NCI-H2227 (cell line): ENCODE measurements around the gene PRICKLE2.
"Not testable (repeated sequence)": the region's sequence is repeated elsewhere in the genome, so short reads cannot be mapped to it uniquely, and the experiment has no call there.

Experiments used
- DNase-seq: peaks from one replicate; lab custom pipeline; 2025; ENCODE audit not compliant: unreplicated experiment; lab: John Stamatoyannopoulos, UW

Gene PRICKLE2

DNA sequence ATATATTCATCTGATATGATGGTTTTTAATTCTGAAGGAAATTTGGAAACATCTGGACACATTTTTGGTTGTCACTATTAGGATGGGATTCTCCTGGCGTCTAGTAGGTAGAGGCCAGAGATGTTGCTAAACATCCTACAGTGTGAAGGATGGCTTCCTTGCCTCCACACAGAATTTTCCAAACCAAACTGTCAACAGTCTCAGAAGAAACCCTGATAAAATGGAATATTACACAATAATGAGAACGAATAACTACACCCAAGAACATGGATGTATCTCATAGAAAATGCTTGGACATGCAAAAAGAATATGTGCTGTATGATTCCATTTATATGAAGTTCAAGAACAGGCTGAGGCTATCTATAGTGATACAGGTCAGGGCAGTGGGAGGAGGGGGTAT is 122.1 kb downstream of the PRICKLE2 start:
- no peak for DNase-seq

DNA sequence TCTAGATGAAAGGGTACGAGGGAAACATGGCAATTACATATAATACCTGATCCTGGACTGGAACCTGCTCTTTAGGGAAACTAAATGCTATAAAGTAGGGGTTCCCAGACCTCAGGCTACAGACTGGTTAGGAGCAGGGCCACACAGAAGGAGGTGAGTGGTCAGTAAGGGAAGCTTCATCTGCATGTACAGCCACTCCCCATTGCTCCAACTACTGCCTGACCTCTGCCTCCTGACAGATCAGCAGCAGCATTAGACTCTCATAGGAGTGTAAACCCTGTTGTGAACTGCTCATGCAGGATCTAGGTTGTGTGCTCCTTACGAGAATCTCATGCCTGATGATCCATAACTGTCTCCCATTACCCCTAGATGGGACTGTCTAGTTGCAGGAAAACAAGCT is 123.1 kb downstream of the PRICKLE2 start:
- DNase-seq: no peak

DNA sequence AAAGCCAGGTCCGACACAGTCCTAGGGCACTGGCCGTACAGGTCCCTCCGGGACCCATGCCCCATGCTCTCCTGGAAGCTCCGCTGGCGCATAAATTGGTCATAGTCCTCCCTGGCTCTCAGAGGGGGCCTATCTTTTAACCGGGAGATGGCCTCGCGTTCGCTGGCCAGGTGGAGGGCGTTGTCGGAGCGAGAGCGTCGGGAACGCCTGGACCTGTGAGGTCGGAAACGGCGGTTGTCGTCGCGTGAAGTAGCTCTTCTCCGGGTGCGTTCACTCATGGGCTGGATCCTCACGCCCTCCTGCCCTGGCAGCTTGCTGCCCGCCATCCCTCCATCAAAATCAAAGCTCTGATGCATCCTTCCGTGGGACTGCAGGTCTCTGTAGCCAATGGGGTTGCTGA is 126.0 kb downstream of the PRICKLE2 start:
- DNase-seq: no peak

DNA sequence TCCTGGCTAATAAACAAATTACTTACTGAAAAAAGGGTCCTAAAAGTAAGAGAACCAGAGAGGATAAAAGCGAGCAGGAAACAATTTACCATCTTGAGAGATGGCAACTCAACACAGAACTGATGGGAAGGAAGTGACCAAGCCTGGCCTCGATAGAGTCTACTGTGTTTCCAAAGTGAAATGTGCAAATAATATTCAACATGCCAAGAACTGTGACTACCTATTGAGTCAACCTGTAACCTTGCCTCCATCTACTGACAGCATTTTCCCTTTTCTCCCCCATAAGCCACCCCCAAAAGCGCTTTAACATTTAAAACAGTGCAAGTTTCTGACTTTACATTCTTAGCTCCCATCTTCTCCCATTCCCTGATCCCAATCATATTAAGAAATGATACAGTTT is 126.6 kb downstream of the PRICKLE2 start:
- DNase-seq: no peak

DNA sequence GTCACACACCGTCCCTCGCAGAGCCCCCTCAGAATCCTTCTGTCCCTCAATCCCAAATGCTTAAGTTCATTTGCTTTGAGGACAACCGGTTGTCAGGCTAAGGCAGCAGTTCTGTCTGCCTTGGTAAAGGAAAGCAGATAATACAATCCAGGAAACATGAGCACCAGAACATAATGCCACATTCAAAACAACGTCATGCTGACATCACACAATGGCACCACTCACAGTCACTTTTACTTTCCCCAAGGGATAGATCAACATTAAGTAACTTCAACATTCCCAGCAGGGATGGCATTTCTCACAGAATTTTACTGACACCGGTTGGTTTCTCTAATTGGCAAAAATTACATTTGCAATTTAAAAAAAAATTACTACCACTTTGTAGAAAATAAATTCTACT is 127.3 kb downstream of the PRICKLE2 start:
- DNase-seq: no peak

DNA sequence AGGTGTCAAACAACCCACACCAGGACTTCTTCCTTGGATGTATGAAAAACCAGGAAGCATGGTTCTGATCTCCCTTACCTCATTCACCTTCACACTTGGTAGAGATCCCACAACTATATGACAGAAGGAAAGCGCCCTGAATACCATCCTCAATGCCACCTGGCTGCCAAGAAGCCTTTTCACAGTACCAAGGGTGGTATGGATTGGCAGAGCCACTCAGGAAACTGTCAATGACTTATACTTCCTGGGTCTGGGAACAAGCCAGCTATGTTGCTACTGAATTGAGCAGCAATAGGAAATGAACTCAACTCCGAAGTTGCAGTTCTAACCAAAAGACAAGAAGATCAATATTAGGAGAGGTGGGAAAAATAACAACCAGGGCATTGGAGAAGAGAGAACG is 129.5 kb downstream of the PRICKLE2 start:
- DNase-seq: no peak

DNA sequence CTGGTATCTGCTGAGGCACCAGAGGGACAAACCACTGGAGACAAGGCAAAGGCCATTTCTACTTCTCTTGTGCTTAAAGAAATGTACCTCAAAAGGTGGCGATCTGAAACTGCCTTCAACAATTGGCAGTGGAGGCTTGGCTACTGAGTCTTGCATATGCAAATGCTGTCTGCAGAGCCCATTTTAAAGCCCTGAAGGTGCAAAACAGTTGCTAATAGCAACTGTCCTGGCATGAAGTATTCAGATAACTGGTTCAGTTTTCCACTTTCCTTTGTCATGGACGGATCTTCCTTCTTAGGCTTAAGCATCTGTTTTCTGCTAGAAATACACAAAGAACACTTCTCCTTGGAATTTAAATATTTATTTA is 130.6 kb downstream of the PRICKLE2 start:
- DNase-seq: no peak

DNA sequence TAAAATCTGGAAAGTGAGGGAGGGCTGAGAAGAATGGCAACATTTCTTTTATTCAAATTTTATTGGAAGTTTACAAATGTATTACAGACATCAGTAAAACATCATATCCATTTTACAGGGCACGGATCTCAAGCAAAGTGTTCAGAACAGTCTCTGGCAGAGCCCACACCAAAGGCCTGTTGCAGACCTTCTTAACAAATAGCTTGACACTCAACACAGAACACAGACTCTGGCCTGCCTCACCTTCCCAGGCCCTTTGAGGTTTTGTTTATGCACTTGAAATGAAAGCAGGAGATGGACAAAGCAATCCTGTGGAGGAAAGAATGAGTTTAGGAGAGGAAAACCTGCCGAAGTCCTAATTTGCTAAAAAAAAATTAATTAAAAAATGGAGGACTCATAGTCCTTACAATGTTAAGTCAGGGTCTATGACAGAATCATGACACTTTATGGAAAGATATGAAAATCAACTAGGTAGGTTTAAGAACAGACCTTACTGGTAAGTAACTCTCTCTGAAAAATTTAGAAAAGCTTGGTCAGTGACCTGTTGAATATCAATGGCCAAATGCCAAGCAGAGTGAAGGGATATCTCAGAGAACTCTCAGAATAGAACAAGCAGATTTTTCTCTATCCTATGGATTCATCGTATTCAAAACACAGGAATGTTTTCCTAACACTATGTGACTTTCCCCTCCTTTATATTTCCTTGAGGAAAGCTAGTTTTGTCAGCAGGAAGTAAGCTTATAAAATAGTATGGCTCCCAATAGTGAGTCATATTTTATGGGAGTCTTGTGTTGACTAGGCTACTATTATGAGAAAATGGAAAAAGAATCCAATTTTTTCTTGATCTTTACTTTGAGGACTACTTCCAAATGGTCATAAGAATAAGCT is 131.2 kb downstream of the PRICKLE2 start:
- no peak for DNase-seq

DNA sequence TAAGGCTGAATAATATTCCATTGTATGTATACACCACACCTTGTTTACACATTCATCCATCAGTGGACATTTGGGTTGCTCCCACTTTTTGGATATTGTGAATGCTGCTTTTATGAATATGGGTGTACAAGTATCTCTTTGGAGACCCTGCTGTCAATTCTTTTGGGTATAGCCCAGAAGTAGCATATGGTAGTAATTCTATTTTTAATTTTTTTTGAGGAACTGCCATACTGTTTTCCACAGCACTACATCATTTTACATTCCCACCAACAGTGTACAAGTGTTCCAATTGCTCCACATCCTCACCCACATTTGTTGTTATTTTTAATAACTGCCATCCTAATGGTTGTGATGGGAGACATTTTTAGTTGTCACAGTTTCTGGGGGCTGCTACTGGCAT is 132.1 kb downstream of the PRICKLE2 start:
- DNase-seq: no peak

DNA sequence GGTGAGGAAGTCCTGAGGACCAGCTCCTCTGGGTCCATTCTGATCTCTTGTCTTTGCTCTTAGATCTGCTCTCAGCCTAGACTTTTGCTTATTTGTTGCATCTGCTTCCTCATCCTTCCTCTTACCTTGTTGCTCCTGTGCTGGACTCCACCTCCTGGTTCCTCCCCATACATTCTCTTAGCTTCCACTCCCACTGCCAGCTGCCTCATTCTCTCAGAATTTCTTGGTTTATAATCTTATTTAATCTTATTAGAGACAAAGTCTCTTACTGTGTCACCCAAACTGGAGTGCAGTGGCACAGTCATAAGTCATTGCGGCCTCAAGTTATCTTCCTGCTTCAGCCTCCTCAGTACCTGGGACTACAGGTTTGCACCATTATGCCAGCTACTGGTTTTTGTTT is 133.8 kb downstream of the PRICKLE2 start:
- DNase-seq: no peak

DNA sequence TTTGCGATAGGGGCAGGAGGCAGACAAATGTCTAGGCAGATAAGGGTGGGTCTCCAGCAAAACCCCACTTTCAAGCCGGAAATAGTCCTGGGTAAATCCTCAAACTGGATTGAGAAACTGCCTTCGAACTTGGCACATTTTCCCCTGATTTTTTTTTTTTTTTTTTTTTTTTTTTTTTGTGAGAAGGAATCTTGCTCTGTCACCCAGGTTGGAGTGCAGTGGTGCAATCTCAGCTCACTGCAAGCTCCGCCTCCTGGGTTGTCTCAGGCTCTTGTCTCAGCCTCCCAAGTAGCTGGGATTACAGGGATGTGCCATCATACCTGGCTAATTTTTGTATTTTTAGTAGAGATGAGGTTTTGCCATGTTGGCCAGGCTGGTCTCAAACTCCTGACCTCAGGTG is 135.9 kb downstream of the PRICKLE2 start:
- DNase-seq: not testable (repeated sequence)

DNA sequence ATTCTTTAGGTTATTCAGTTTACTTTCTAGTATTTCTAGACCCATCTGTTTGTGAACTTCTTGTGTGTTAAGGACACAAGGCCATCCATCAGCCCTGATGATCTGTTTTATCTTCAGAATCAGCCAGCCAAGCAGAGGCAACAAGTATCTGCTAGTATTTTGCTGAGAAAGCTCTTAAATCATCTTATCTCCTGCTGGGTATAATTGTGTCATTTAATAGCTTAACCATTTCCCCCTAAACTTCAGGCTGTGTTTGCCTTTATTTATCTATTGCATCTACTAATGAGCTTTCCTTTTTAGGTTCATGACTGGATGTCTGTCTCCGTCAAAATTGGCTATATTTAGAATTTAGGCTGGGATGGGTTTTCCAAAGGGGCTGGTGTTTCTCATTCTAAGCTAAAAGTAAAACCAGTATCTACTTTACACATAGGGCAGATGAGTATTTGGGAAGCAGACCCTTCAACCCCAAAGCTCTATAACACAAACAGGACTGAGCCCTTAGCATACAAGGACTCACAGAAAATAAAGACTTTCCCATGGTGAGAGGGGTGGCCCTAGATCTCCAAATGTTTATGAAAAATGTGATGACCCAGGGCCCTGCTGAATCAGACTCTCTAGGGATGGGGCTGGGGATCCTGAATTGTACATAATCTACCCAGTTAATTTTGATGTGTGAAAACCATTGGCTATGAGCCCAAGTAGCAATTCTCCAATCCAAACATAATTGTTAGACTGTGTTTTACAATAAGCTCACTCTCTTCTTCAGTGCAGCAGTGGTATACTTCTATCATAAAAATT is 136.7 kb downstream of the PRICKLE2 start:
- DNase-seq: peak; percentile 37

DNA sequence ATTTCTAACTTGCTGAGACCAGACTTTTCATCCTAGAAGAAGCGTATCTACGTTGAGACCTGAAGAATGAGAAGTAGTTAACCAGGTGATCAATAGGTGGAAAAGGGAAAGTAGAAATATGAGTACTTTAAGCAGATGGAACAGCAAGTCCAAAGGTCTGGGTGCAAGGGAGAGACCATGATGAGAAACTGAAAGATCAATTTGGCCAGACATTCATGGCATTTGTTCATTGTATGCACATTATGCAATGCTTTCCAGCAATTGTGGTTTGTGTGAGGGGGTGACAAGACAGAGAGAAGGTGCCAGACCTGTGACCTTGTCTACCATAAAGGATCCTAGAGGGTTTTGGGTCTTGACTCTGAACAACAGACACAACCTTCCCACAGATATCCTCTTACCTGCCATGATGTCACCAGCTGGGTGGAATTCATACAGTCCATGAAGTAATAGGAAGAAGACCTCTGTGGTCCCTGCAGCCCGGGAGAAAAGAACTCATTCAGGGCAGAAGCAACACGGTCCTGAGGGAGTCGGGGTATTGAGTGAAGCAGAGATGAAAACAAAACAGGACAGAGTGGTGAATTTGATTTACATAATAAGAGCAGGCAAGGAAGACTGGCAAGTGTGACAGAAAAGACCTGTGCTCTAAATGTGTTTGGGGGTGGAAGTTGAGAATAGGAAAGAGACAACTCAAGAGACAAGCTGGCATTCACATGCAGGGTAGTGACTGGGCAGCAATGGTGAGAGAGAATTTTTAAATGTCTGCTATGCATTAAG is 138.6 kb downstream of the PRICKLE2 start:
- DNase-seq: no peak

DNA sequence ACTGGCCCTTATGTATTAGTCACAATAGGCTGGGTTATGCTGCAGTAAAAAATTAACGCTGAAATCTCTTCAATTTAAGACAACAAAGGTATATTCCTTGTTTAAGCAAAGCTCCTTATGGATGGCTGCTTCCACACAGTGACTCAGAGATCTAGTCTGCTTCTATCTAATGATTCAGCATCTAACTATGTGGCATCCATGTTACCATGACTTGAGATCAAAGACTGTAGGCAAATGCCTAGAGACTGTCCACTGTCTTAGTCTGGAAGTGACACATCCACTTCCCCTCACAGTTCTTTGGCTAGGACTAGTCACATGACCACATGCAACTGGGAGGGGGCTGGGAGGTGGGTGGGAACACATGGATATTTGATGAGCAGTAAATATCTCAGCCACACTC is 140.6 kb downstream of the PRICKLE2 start:
- no peak for DNase-seq

DNA sequence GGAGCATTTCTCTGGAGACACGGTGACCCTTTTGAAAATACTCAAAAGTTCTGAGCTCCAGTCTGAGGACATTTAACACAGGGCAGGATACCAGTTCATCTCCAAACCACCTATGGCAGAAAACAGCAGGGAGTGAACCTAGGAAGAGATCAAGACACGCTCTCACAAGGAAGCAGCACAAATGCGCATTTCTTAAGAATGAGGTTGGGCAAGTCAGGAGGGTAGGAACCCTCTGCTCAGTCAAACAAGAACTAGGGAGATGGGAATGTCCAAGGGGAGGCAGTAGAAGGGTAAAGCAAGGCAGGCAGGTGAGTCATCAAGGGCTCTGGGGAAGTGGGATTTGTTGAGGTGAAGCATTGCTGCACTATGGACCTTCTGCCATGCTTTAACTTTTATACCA is 141.7 kb downstream of the PRICKLE2 start:
- no peak for DNase-seq

DNA sequence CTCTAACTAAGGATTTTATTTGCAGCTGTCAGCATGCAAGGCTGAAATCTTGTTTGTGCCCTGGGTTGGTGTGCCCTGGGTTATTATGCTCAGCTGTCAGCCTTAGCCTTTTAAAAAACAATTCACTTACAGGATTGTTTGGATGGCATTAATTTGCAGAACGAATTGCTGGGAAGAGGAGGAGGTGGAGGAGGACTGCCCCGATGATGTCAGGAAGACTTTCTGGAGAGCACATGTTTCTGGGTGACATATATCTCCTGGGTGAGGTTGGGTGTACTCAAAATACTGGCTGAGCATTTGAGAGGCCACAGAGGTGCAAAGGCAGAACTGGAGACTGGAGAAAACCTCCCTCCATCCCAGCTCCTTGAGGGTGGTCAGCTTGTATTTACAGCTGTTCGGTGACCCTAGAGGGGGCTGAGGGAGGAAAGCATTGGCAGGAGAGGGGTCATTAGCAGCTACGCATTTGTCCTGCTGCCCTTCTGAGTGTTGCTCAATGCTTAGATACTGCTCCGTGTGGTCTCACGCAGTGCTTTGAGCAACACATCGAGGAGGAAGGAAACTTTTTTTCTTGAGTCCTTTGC is 142.2 kb downstream of the PRICKLE2 start:
- DNase-seq: no peak

DNA sequence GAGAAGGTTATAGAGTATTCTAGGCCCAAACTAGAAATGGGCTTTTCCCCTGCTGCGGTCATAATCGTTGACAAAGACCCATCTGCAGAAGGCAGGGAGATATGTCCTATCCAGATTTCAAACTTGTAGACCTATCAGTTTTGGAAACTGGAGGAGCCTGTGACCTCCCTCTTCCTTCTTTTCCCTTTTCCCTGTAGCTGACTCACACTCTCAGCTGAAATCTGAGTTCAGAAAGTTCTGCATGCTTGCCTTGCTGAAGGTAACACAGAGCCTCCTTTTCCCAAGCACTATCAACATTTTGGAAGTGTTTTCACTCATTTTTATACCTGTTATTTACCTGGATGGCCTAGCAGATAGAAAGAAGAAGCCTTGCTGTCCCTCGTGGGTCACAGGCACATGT is 142.9 kb downstream of the PRICKLE2 start:
- DNase-seq: no peak

DNA sequence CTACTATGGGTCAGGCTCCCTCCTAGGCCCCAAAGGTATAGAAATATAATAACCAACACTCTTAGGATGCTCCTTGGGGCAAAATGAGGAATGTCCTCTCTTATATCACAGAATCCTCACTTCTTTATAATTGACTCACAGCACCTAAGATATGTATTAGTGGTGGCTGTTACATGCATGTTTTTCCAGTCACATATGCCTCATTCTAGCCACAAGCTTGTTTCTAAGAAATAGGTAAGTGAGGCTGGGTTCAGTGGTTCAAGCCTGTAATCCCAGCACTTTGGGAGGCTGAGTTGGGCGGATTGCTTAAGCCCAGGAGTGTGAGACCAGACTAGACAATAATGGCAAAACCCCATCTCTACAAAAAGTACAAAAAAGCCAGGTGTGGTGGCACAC is 144.0 kb downstream of the PRICKLE2 start:
- no peak for DNase-seq

DNA sequence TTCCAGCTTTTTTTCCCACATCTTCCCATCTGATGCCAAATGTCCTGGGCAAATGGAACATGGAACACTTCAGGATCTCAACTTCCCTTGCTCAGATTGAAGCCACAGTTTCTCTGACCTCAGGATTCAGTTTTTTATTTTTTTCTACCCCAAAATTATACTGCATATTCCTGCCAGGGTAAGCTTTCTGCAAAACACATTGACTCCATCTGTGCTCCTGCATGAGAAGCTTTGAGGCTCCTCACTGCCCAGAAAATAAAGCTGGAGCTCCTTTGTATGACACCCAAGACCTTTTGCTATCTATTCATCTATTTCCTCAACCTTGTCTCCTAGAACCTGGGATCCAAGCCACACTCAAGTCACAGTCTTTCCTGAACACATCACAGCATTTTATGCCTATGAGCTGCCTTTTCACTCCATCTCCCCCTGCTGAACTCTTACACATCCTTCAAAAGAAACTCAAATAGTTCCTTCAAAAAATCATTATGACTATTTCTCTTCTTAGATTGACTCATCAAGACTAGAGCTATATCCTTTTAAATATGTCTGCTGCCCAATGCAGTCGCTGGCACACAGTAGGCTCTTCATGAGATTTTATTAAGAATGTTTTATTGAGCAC is 144.5 kb downstream of the PRICKLE2 start:
- DNase-seq: no peak

DNA sequence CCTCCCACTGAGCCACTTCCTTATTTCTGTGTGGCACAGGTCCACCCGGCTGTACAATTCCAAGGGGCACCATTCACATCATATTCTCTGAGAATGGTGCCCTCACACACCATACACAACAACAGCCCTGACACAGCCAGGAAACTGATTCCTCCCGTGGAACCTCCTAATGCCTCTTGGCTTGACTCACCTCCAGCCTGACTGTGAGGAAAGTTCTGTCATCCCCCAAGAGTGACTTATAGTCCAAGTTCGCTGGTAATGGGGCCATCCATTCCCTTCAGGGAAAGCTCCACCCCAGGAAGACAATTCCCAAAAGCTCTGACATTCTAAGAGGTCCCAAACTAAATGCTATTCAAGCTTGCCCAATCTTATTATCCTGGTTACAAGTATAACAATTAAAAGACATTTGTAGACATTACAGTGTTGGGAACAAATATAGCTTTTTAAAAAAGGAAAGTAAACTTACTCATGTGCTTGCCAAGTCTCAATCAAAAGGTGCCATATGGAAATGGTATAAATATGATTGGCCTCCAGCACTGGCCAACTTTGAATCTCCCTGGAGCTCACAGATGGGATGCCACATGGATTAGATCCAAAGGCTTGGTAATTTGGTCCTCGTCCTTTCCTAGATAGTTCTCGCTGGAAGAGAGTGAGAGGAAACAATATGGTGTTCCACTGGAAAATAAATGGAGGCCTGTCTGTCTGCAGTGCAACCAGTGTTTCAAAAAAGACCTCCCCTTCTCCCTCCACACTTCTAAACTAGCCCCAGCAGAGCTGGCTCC is 145.7 kb downstream of the PRICKLE2 start:
- DNase-seq: no peak
